ENCODE data around the gene SMARCD1.

DNA sequence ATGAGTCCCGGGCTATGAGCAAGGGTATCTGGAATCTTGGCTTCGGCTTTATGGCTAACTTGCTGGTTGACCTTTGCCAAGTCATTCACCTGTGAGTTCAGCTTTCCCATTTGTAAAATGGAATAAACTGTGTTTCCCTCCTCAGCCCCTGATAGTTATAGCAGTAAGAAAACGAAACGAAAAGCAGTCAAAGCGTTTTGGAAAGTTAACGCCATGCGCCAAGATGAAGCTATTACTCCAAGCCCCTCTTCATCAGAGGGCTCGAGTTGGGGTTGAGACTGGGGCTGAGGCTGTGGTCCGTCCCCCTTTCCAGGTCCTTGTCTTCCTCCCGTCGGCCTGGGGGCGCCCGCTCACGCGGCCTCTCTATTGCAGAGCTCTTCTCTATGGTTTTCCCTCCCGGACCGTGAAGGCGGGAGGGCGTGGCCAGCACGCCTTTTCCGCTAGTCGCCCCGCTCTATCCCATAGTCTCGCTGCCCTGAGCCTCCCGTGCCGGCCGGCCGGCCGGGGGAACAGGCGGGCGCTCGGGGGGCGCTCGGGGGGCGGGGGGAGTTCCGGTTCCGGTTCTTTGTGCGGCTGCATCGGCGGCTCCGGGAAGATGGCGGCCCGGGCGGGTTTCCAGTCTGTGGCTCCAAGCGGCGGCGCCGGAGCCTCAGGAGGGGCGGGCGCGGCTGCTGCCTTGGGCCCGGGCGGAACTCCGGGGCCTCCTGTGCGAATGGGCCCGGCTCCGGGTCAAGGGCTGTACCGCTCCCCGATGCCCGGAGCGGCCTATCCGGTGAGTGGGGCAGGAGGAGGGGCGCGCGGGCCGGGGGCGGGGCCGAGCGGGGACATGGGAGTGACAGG lies at the start of gene SMARCD1:
- no peak for TF ChIP-seq EZH2 (optimal IDR thresholded peaks at IDR 0.05; ENCODE audit: low read depth, low read length)
- TF ChIP-seq, protein P1, sequence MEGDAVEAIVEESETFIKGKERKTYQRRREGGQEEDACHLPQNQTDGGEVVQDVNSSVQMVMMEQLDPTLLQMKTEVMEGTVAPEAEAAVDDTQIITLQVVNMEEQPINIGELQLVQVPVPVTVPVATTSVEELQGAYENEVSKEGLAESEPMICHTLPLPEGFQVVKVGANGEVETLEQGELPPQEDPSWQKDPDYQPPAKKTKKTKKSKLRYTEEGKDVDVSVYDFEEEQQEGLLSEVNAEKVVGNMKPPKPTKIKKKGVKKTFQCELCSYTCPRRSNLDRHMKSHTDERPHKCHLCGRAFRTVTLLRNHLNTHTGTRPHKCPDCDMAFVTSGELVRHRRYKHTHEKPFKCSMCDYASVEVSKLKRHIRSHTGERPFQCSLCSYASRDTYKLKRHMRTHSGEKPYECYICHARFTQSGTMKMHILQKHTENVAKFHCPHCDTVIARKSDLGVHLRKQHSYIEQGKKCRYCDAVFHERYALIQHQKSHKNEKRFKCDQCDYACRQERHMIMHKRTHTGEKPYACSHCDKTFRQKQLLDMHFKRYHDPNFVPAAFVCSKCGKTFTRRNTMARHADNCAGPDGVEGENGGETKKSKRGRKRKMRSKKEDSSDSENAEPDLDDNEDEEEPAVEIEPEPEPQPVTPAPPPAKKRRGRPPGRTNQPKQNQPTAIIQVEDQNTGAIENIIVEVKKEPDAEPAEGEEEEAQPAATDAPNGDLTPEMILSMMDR (IDR thresholded peaks at IDR 0.05; ENCODE audit: low read length): peak; percentile 73

Measured in MM.1S (cell line).